GM12891 (cell line): ENCODE data around the gene TDRD1.

ENCODE experiments used
- POLR2A ChIP-seq: IDR thresholded peaks from 2 replicates; pipeline ENCODE4 v1.6.1; 2011; ENCODE audit warnings: low read depth, low read length, control low read depth
- POLR2AphosphoS5 ChIP-seq: IDR thresholded peaks from 2 replicates; pipeline ENCODE4 v1.6.1; 2011; ENCODE audit warnings: low read depth, low read length, control low read depth
- POU2F2 ChIP-seq: IDR thresholded peaks from 2 replicates; pipeline ENCODE4 v1.6.1; 2011; ENCODE audit warnings: low read depth, mild to moderate bottlenecking, control low read depth, low read length, moderate library complexity
- SPI1 ChIP-seq: IDR thresholded peaks from 2 replicates; pipeline ENCODE4 v1.6.1; 2011; ENCODE audit warnings: low read depth, low read length, control low read depth
- TAF1 ChIP-seq: IDR thresholded peaks from 2 replicates; pipeline ENCODE4 v1.6.1; 2011; ENCODE audit warnings: low read depth, low read length, control low read depth

GRCh38 chr10:114245121-114245791 is 66.1 kb downstream of the TDRD1 start:
- TF ChIP-seq SPI1 (no peak), POLR2AphosphoS5 (no peak), TAF1 (no peak), POLR2A (no peak), POU2F2 (no peak)
